ENCODE measurements around the gene DROSHA. TPM values are rescaled to one million over a fixed set of nuclear protein-coding genes. Genes with fewer than 3 reads are reported as not detected.

DROSHA gene
- polyA plus RNA-seq, 1 donor (not counting 4 experiments of a cell fraction or from before 2014, with no cell fraction given), result 39.9 TPM

DNA sequence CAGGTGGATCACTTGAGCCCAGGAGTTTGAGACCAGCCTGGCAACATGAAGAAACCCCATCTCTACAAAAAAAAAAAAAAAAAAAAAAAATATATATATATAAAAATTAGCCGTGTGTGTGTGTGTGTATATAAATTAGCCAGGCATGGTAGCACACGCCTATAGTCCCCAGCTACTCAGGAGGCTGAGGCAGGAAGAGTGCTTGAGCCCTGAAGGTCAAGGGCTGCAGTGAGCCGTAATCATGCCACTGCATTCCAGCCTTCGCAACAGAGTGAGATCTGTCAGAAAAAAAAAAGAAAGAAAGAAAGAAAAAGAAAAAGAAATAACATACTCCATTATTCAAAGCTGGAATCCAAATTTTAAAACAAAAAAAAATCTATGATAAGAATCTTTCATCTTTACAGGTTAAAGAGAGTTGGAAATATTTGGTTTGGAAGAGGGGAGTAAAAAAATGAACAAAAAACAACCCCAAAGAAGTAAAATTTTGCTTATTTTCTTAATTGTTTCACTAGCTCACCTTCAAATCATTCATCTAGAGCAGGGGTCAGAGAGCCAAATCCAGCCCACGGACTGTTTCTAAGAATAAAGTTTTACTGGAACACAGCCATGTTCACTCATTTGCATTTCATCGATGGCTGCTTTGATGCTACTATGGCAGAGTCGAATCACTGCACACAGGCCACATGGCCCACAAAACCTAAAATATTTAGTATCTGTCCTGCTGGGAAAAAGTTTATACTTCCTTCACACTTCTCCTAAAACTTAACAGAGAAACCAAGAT lies 109.9 kb downstream of the DROSHA start:
- H3K4me3 ChIP-seq (ENCODE audit: control insufficient read depth in 2 of 3, extremely low read depth in 1 of 3, insufficient read depth in 2 of 3, low read depth in 1 of 3, low read length in 3 of 3), result no peak overlapping the region

GRCh38 chr5:31417512-31417911 lies 114.4 kb downstream of the DROSHA start:
- Histone ChIP-seq H3K9me3 (ENCODE audit: control insufficient read depth, low read depth, low read length) (no peaks in the 10 kb centered on the region), H3K4me2 (ENCODE audit: control insufficient read depth, extremely low read depth, insufficient read depth, low read depth, low read length) (no peak overlapping the region), H3K4me3 (ENCODE audit: control insufficient read depth in 2 of 3, extremely low read depth in 1 of 3, insufficient read depth in 2 of 3, low read depth in 1 of 3, low read length in 3 of 3) (no peak overlapping the region), H4K20me1 (ENCODE audit: control insufficient read depth, extremely low read depth, insufficient read depth, low read length) (no peaks in the 10 kb centered on the region), H3K4me1 (ENCODE audit: control insufficient read depth, extremely low read depth, insufficient read depth, low read length) (peaks cover 15% of the 10 kb centered on the region), H2AFZ (ENCODE audit: control insufficient read depth, low read length) (no peak overlapping the region), H3K27me3 (ENCODE audit: control insufficient read depth, extremely low read depth, insufficient read depth, low read length) (no peaks in the 10 kb centered on the region), H3K9me1 (ENCODE audit: control insufficient read depth, extremely low read depth, insufficient read depth, low read length) (no peaks in the 10 kb centered on the region), H3K27ac (ENCODE audit: control insufficient read depth, insufficient read depth, low read length) (no peak overlapping the region), H3K9ac (ENCODE audit: control insufficient read depth, extremely low read depth, insufficient read depth, low read length) (no peak overlapping the region), H3K79me2 (ENCODE audit: control insufficient read depth, insufficient read depth, low read length) (no peaks in the 10 kb centered on the region), H3K36me3 (ENCODE audit: control insufficient read depth in 2 of 2, extremely low read depth in 1 of 2, insufficient read depth in 2 of 2, low read length in 2 of 2) (peaks cover 0 to 19% of the 10 kb centered on the region in 2 experiments)
- DNase-seq (ENCODE audit: low read depth, low spot score), result no peak
- dilution Hi-C loops (cut with MboI; ENCODE audit: extremely low pct_ligation_motif_present, low sequenced_read_pairs), result no loop called here
- TF ChIP-seq EZH2 (IDR thresholded peaks at IDR 0.05; ENCODE audit: low read length) (no peak), CTCF (optimal IDR thresholded peaks at IDR 0.05 in 1 of 3, IDR thresholded peaks at IDR 0.05 in 1 of 3, conservative IDR thresholded peaks at IDR 0.05 in 1 of 3; ENCODE audit: extremely low read depth in 1 of 3, insufficient read depth in 2 of 3, low read length in 3 of 3) (no peak)
- no peak for FAIRE-seq

More for the DNA sequence above, 109.9 kb downstream of the DROSHA start:
- dilution Hi-C loops (cut with MboI; ENCODE audit: extremely low pct_ligation_motif_present, low sequenced_read_pairs), result no loop called here
- H3K9ac ChIP-seq (ENCODE audit: control insufficient read depth, extremely low read depth, insufficient read depth, low read length), result no peak overlapping the region
- H3K36me3 ChIP-seq (ENCODE audit: control insufficient read depth in 2 of 2, extremely low read depth in 1 of 2, insufficient read depth in 2 of 2, low read length in 2 of 2), result peaks cover 0 to 19% of the 10 kb centered on the region in 2 experiments
- DNase-seq (ENCODE audit: low read depth, low spot score) (no peak), FAIRE-seq (no peak)
- TF ChIP-seq CTCF (optimal IDR thresholded peaks at IDR 0.05 in 1 of 3, IDR thresholded peaks at IDR 0.05 in 1 of 3, conservative IDR thresholded peaks at IDR 0.05 in 1 of 3; ENCODE audit: extremely low read depth in 1 of 3, insufficient read depth in 2 of 3, low read length in 3 of 3) (no peak), EZH2 (IDR thresholded peaks at IDR 0.05; ENCODE audit: low read length) (no peak)
- H3K79me2 ChIP-seq (ENCODE audit: control insufficient read depth, insufficient read depth, low read length), result no peaks in the 10 kb centered on the region
- H4K20me1 ChIP-seq (ENCODE audit: control insufficient read depth, extremely low read depth, insufficient read depth, low read length), result no peaks in the 10 kb centered on the region
- H3K27me3 ChIP-seq (ENCODE audit: control insufficient read depth, extremely low read depth, insufficient read depth, low read length), result no peaks in the 10 kb centered on the region
- no peaks in the 10 kb centered on the region for H3K4me1 ChIP-seq (ENCODE audit: control insufficient read depth, extremely low read depth, insufficient read depth, low read length)
- no peaks in the 10 kb centered on the region for H3K9me3 ChIP-seq (ENCODE audit: control insufficient read depth, low read depth, low read length)
- no peak overlapping the region for H3K27ac ChIP-seq (ENCODE audit: control insufficient read depth, insufficient read depth, low read length)
- H3K4me2 ChIP-seq (ENCODE audit: control insufficient read depth, extremely low read depth, insufficient read depth, low read depth, low read length), result no peak overlapping the region
- H3K9me1 ChIP-seq (ENCODE audit: control insufficient read depth, extremely low read depth, insufficient read depth, low read length), result no peaks in the 10 kb centered on the region
- no peak overlapping the region for H2AFZ ChIP-seq (ENCODE audit: control insufficient read depth, low read length)

Measured in keratinocyte (primary cell).